Superior temporal gyrus (tissue), 1 donor: Measurements from ENCODE around the gene AOPEP.

ENCODE experiments used
- DNase-seq: peaks from one replicate; pipeline ENCODE4 v3.0.0-alpha.2; 2016; ENCODE audit errors: extremely low spot score

The AOPEP gene

DNA sequence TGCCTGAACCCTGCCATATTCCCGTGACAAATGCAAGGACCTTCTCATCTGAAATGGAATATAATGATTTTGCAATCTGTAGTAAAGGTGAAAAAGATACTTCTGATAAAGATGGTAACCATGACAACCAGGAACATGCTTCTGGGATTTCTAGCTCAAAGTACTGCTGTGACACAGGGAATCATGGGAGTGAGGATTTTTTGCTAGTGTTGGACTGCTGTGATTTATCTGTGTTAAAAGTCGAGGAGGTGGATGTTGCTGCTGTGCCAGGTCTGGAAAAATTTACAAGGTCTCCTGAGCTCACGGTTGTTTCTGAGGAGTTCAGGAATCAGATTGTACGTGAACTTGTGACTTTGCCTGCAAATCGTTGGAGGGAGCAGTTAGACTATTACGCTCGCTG, 33.5 kb downstream of the AOPEP start:
- DNase-seq = no peak

DNA sequence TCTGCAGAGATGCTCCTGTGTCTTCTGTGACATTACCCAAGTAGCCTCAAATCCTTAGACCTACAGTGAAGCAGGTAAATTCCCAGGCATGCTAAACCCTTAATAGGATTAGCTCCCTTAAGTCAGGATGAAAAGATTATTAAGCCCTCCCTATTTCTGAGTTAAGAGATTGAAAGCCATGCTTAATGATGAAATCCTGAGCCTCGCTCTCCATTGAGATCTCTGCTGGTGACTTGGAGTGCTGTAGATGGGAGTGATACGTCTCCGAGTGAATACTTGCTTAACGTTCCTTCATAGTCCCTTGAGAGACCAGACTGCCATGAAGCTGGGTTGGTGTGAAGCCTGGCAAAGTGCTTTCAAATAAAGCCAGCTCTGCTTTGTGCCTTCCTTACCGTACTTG, 34.2 kb downstream of the AOPEP start:
- no peak for DNase-seq

- no peak for DNase-seq
Measured at GRCh38 chr9:94761481-94761880, 35.0 kb downstream of the AOPEP start.

GRCh38 chr9:94767331-94768072, 41.0 kb downstream of the AOPEP start:
- DNase-seq = no peak

- DNase-seq = no peak
Measured at GRCh38 chr9:94768766-94769165, 42.3 kb downstream of the AOPEP start.

- no peak for DNase-seq
Measured at GRCh38 chr9:94770334-94770733, 43.8 kb downstream of the AOPEP start.

DNA sequence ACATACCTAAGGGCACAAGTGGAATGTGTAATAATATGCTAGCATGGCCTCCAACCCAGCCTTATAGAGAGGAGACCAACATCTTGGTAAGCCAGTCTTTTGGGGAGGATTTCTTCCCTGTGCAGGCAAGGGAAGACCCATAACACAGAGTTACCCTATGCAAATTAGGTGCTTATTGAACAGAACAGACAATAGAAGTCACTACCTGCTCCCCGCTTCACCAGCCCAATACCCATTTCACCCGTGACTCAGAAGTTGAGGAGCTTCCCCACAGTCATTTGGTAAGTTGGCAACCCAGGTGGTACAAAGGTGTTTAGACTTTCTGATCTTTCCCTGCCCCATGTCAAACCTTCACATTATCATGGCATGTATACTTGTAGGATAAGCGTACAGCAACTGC, 44.6 kb downstream of the AOPEP start:
- no peak for DNase-seq

GRCh38 chr9:94772144-94772543, 45.6 kb downstream of the AOPEP start:
- peak; percentile 42 for DNase-seq

GRCh38 chr9:94772639-94773303, 46.3 kb downstream of the AOPEP start:
- peak; percentile 92 for DNase-seq

DNA sequence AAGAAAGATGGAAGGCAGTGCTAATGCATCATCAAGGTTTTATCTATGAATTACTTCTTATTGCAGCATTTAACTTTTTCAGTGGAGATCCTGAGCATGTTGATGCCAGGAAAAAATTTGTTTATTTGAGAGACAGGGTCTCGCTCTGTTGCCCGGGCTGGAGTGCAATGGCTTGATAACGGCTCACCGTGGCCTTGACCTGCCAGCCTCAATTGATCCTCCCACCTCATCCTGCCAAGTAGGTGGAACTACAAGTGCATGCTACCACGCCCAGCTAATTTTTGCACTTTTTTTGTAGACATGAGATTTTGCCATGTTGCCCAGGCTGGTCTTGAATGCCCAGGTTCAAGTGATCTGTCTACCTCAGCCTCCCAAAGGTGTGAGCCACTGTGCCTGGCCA, 47.2 kb downstream of the AOPEP start:
- no peak for DNase-seq

GRCh38 chr9:94778013-94778412, 51.5 kb downstream of the AOPEP start:
- no peak for DNase-seq

- DNase-seq = no peak
Measured at GRCh38 chr9:94779031-94779430, 52.5 kb downstream of the AOPEP start.

DNA sequence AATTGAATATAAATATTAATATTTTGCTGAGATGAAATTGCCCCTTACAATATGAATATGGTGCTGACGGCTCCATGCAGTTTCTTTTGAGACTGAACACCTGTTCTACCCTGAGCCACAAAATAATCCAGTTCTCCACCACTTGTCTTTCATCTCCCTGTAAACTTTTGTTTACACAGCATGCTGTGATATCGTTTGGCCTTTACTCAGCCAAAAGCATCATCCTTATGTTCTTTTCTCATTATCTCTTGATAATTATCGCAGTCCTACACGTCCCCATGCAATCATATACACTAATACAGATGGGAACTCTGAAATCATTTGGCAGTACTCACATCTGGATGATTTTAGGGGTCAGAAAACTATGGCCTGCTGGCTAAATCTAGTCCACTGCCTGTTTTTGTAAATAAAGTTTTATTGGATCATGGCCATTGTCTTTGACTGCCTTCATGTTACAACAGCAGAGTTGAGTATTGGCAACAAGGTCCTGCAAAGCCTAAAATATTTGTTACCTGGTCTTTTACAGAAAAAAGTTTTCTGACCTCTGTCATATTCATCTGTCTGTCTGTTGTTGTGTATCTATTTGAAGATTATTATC, 53.3 kb downstream of the AOPEP start:
- no peak for DNase-seq

GRCh38 chr9:94780516-94780950, 54.0 kb downstream of the AOPEP start:
- no peak for DNase-seq

GRCh38 chr9:94782355-94783101, 56.0 kb downstream of the AOPEP start:
- DNase-seq = no peak

GRCh38 chr9:94783102-94783682, 56.7 kb downstream of the AOPEP start:
- peak; percentile 95 for DNase-seq

DNA sequence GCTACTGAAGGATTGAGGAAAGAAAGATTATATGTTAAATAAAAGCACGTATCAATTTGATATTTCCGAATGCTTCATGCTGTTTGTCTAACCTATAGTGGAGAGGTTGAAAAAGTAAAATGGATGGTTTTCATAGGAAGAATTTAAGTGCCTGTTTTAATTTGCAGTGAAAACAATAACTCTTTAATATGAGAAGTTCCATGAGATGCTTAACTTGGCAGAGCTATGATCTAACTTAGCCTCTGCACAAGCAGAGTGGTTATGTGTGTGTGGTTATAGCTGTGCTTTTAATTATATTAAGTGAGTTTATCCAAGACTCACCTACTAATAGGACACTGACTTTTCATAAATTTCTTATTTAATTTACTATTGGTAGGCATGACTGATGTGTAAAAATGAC, 57.4 kb downstream of the AOPEP start:
- no peak for DNase-seq

DNA sequence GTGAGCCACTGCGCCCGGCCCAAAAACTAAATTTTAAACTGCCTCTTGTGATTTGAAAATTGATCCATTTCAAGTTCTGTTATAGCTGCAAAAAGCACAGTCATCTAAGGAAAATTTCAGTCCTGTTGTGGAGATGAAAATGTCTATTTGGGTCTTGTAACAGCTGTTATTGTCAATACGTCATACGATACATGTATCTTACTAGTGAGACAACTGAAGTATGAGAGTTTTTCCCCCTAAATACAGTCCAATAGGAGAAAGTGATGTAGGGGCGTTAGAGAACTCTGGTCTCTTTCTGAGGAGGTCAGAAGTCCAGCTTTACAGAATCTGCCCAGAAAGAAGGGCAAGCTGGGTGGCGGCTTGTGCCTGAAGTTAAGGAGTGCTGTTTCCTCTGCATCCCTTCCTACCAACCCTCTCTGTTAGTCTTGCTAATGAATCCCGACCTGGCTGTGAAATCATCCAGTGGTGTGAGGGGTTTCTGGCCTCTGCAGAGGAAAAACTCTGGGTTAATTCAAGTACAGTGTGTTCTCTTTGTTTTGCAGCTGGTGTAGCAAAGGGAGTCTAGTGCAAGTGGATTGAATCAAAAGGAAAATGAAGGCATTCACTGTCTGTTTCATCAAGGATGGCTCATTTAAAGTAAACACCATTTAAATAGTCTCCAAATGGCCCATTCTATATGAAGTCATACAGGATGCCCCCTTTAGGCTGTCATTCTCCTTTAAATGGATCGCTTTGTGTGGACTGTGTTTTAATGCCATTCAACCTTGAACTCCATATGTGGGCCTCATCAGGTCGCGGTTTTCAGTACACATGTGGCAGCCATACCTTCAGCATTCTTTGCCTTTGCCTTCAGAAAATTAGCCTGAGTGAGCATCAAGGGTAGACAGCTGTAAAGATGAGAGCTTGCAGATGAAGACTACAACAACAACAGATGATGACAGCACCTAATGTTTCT, 59.0 kb downstream of the AOPEP start:
- no peak for DNase-seq

DNA sequence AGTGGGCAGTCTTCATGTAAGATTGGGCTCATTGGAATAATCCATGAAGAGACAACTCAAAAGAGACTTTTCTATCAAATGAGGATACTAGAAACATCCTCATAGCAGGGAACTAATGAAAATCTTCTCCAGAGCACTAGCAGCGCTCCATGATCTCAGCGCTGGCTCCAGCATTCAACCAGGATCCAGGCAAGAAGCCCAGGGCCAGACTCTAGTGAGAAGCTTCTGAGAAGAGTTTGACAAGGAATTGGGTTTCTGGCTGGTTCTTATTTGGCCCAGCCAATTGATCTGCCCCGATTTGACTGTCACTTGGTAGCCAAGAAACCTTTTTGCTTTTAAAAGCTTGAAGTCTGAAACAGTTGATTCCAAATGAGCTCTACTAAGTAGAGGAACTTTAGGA, 60.1 kb downstream of the AOPEP start:
- no peak for DNase-seq

GRCh38 chr9:94787266-94787665, 60.8 kb downstream of the AOPEP start:
- DNase-seq = no peak

DNA sequence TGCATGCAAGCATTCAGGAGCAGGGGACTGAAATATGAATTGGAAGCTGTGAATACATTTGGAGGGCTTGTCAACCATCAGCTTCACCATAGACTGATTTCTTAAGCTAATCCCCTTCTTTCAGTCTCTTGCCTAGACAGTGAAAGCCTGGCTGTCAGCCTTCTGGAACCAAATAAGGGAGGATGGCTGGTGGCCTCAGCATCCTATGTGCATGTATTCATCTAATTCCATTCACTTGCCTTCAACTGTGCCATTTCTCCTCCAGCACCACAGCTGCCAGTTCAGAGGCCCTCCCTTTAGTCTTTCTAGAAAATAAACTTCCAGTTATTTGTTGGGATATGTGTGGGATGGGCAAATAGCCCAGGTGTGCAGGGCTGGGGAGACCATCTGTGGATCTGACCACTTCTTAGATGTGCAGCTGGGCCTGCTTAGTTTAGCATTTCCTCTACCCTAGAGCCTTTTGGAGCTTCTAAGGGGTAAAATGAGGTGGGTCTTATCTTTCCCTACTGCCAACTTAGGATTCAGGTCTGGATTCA, 62.1 kb downstream of the AOPEP start:
- no peak for DNase-seq
